Panc1 (cell line): ENCODE data around the gene MRPL20.

Experiments
- CTCF ChIP-seq: fragments of 450-650 bp; IDR thresholded peaks from 2 replicates; pipeline ENCODE4 v1.5.1; 2017; ENCODE audit warnings: mild to moderate bottlenecking
- POLR2AphosphoS5 ChIP-seq: IDR thresholded peaks from 2 replicates; pipeline ENCODE4 v1.6.1; 2012; ENCODE audit warnings: mild to moderate bottlenecking, low read depth, low read length, moderate library complexity
- REST ChIP-seq, 2 experiments: IDR thresholded peaks; 2 replicates each; pipeline ENCODE4 v1.6.1; 2011 to 2012; ENCODE audit warnings: low read depth in 2 of 2, control low read depth in 1 of 2, low read length in 1 of 2, mild to moderate bottlenecking in 1 of 2, moderate library complexity in 1 of 2; ENCODE audit not compliant: insufficient read depth in 1 of 2
- SIN3A ChIP-seq: IDR thresholded peaks from 2 replicates; pipeline ENCODE4 v1.6.1; 2012; ENCODE audit warnings: low read depth, mild to moderate bottlenecking, low read length, moderate library complexity, borderline replicate concordance; ENCODE audit not compliant: insufficient read depth

GRCh38 chr1:1374589-1374928 lies 32.5 kb downstream of the MRPL20 start:
- TF ChIP-seq SIN3A (no peak), CTCF (no peak), POLR2AphosphoS5 (no peak), REST (IDR thresholded peaks at IDR 0.05; ENCODE audit: insufficient read depth in 1 of 2, low read depth in 2 of 2, low read length in 1 of 2) (no peak)
